GM19438 (cell line): Measurements from ENCODE around the gene FAT1.

ENCODE experiments used
- ATAC-seq: cut with Tn5 transposase; IDR thresholded peaks from one replicate; pipeline ENCODE4 v1.9.1; 2021; ENCODE audit warnings: low read depth; ENCODE audit not compliant: unreplicated experiment

Gene FAT1

GRCh38 chr4:186754976-186755375, 31.3 kb upstream of the FAT1 start:
- no peak for ATAC-seq

- no peak for ATAC-seq
Measured at GRCh38 chr4:186752325-186752724, 28.7 kb upstream of the FAT1 start.

- no peak for ATAC-seq
Measured at GRCh38 chr4:186749611-186750281, 26.1 kb upstream of the FAT1 start.

GRCh38 chr4:186746581-186746980, 22.9 kb upstream of the FAT1 start:
- ATAC-seq = no peak

GRCh38 chr4:186743261-186743660, 19.6 kb upstream of the FAT1 start:
- ATAC-seq = no peak

- no peak for ATAC-seq
Measured at GRCh38 chr4:186740822-186741221, 17.2 kb upstream of the FAT1 start.

GRCh38 chr4:186739802-186740434, 16.3 kb upstream of the FAT1 start:
- ATAC-seq = no peak

GRCh38 chr4:186739317-186739716, 15.7 kb upstream of the FAT1 start:
- no peak for ATAC-seq

- ATAC-seq = no peak
Measured at GRCh38 chr4:186738421-186738820, 14.8 kb upstream of the FAT1 start.

- ATAC-seq = no peak
Measured at GRCh38 chr4:186737427-186737826, 13.8 kb upstream of the FAT1 start.

GRCh38 chr4:186736466-186736865, 12.8 kb upstream of the FAT1 start:
- ATAC-seq = no peak

- no peak for ATAC-seq
Measured at GRCh38 chr4:186734251-186734650, 10.6 kb upstream of the FAT1 start.

- no peak for ATAC-seq
Measured at GRCh38 chr4:186733778-186734177, 10.1 kb upstream of the FAT1 start.

GRCh38 chr4:186730621-186731020, 7.0 kb upstream of the FAT1 start:
- no peak for ATAC-seq

- ATAC-seq = no peak
Measured at GRCh38 chr4:186729856-186730255, 6.2 kb upstream of the FAT1 start.

- no peak for ATAC-seq
Measured at GRCh38 chr4:186728631-186729271, 5.1 kb upstream of the FAT1 start.

- no peak for ATAC-seq
Measured at GRCh38 chr4:186727977-186728519, 4.4 kb upstream of the FAT1 start.

- ATAC-seq = no peak
Measured at GRCh38 chr4:186727169-186727976, 3.7 kb upstream of the FAT1 start.

- no peak for ATAC-seq
Measured at GRCh38 chr4:186726426-186727168, 2.9 kb upstream of the FAT1 start.
